Measurements from ENCODE around the gene NPR2. TPM values are rescaled to one million over a fixed set of nuclear protein-coding genes. Genes with fewer than 3 reads are reported as not detected.

Gene NPR2
- total RNA-seq, 1 experiment from 2014 or later: 18.8 TPM

DNA sequence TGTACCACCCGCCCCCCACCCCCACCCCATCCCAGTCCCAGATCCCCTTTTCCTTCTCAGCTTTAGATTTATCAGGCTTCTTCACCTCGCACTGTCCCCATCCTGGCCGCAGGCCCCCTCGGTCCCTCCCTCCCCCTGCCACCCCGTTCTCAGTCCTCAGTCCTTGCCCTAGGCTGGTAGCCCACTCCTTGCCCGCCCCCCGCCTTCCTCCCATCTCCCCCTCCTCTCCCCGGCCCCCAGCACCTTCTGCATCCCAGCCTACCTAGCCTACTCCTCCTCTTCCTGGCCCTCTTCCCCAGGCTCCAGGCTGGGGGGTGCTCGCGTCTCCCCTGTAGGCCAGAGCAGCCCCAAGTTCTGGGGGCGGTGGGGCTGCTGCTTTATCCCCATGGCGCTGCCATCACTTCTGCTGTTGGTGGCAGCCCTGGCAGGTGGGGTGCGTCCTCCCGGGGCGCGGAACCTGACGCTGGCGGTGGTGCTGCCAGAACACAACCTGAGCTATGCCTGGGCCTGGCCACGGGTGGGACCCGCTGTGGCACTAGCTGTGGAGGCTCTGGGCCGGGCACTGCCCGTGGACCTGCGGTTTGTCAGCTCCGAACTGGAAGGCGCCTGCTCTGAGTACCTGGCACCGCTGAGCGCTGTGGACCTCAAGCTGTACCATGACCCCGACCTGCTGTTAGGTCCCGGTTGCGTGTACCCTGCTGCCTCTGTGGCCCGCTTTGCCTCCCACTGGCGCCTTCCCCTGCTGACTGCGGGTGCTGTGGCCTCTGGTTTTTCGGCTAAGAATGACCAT, 828 bp downstream of the NPR2 start:
- Histone ChIP-seq H4K20me1 (ENCODE audit: insufficient read depth) (no peaks in the 10 kb centered on the region), H3K4me1 (ENCODE audit: control insufficient read depth in 1 of 2, insufficient read depth in 2 of 2, low read length in 2 of 2) (peaks cover 0 to 11% of the 10 kb centered on the region in 2 experiments; a peak in 1 of 4 replicates), H3K4me2 (ENCODE audit: low read length) (no peak overlapping the region), H3K36me3 (ENCODE audit: control insufficient read depth in 1 of 2, insufficient read depth in 2 of 2, low read length in 2 of 2) (0 out of 4 replicates have a peak, but pooled peaks cover 0 to 4% of the 10 kb centered on the region in 2 experiments), H3K27me3 (ENCODE audit: insufficient read depth, low read length) (no peaks in the 10 kb centered on the region), H3K9ac (ENCODE audit: low read length) (no peak overlapping the region), H2AFZ (ENCODE audit: low read depth, low read length, poor library complexity, severe bottlenecking) (no peak overlapping the region), H3K9me2 (ENCODE audit: insufficient read depth) (no peaks in the 10 kb centered on the region), H3K79me2 (ENCODE audit: insufficient read depth, low read length) (no peaks in the 10 kb centered on the region), H3K9me3 (ENCODE audit: control insufficient read depth in 1 of 2, insufficient read depth in 1 of 2, low read depth in 1 of 2, low read length in 2 of 2) (no peaks in the 10 kb centered on the region), H3K27ac (ENCODE audit: low read depth, low read length) (no peak overlapping the region), H3K4me3 (replicated peaks in 1 of 2; ENCODE audit: low read depth in 1 of 2, low read length in 2 of 2) (no peak overlapping the region)
- BruUV-seq (replicated peaks): no TSS peak
- intact Hi-C loops (cut with micrococcal nuclease): no loop called here
- no peak for ATAC-seq
- RAD21 ChIA-PET (ENCODE audit: low non-redundant PET in 1 of 2, low total read pairs in 2 of 2, uncharacterized antibody in 2 of 2, unreplicated experiment in 2 of 2): no interaction called here
- no peak for TF ChIP-seq JUND (IDR thresholded peaks at IDR 0.05)
- no peak for TF ChIP-seq POLR2A (IDR thresholded peaks at IDR 0.05; ENCODE audit: borderline replicate concordance, extremely low read depth, insufficient read depth, insufficient read length)
- TF ChIP-seq EZH2 (IDR thresholded peaks at IDR 0.05): no peak
- no peak for TF ChIP-seq SRF (IDR thresholded peaks at IDR 0.05; ENCODE audit: low read depth)
- TF ChIP-seq RAD21 (IDR thresholded peaks at IDR 0.05; ENCODE audit: low read depth): no peak
- no peak for TF ChIP-seq ZNF274 (IDR thresholded peaks at IDR 0.05; ENCODE audit: low read depth, low read length)
- no peak for TF ChIP-seq YY1 (IDR thresholded peaks at IDR 0.05; ENCODE audit: extremely low read depth, insufficient replicate concordance, low read depth, low read length)
- no peak for TF ChIP-seq ELF1 (IDR thresholded peaks at IDR 0.05; ENCODE audit: borderline replicate concordance, low read depth)
- TF ChIP-seq, protein P1, sequence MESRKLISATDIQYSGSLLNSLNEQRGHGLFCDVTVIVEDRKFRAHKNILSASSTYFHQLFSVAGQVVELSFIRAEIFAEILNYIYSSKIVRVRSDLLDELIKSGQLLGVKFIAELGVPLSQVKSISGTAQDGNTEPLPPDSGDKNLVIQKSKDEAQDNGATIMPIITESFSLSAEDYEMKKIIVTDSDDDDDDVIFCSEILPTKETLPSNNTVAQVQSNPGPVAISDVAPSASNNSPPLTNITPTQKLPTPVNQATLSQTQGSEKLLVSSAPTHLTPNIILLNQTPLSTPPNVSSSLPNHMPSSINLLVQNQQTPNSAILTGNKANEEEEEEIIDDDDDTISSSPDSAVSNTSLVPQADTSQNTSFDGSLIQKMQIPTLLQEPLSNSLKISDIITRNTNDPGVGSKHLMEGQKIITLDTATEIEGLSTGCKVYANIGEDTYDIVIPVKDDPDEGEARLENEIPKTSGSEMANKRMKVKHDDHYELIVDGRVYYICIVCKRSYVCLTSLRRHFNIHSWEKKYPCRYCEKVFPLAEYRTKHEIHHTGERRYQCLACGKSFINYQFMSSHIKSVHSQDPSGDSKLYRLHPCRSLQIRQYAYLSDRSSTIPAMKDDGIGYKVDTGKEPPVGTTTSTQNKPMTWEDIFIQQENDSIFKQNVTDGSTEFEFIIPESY (IDR thresholded peaks at IDR 0.05; ENCODE audit: extremely low read depth, insufficient replicate concordance, low read length): no peak
- TF ChIP-seq EZH2phosphoT487 (IDR thresholded peaks at IDR 0.05; ENCODE audit: borderline replicate concordance): no peak
- TF ChIP-seq, protein P2, sequence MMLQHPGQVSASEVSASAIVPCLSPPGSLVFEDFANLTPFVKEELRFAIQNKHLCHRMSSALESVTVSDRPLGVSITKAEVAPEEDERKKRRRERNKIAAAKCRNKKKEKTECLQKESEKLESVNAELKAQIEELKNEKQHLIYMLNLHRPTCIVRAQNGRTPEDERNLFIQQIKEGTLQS (IDR thresholded peaks at IDR 0.05): no peak
- TF ChIP-seq, protein P3, sequence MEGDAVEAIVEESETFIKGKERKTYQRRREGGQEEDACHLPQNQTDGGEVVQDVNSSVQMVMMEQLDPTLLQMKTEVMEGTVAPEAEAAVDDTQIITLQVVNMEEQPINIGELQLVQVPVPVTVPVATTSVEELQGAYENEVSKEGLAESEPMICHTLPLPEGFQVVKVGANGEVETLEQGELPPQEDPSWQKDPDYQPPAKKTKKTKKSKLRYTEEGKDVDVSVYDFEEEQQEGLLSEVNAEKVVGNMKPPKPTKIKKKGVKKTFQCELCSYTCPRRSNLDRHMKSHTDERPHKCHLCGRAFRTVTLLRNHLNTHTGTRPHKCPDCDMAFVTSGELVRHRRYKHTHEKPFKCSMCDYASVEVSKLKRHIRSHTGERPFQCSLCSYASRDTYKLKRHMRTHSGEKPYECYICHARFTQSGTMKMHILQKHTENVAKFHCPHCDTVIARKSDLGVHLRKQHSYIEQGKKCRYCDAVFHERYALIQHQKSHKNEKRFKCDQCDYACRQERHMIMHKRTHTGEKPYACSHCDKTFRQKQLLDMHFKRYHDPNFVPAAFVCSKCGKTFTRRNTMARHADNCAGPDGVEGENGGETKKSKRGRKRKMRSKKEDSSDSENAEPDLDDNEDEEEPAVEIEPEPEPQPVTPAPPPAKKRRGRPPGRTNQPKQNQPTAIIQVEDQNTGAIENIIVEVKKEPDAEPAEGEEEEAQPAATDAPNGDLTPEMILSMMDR (IDR thresholded peaks at IDR 0.05 in 2 of 3, conservative IDR thresholded peaks at IDR 0.05 in 1 of 3; ENCODE audit: borderline replicate concordance in 1 of 3, insufficient read depth in 1 of 3, low read depth in 2 of 3, low read length in 2 of 3): no peak
- TF ChIP-seq EGR1 (IDR thresholded peaks at IDR 0.05; ENCODE audit: low read depth): no peak
- TF ChIP-seq, protein P4, sequence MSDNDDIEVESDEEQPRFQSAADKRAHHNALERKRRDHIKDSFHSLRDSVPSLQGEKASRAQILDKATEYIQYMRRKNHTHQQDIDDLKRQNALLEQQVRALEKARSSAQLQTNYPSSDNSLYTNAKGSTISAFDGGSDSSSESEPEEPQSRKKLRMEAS (IDR thresholded peaks at IDR 0.05): no peak
- TF ChIP-seq POLR2AphosphoS5 (IDR thresholded peaks at IDR 0.05; ENCODE audit: low read depth, low read length): no peak
- TF ChIP-seq ZFX (IDR thresholded peaks at IDR 0.05): no peak
- CTCF ChIA-PET: interaction anchor here (1.2 to 1.9 kb wide), 2 partner anchors 34 to 119 kb away, joined by 3 to 6 read pairs; no protein-coding TSS in a partner anchor
- DNase-seq (ENCODE audit: low read depth, low spot score): no peak
- POLR2A ChIA-PET: no interaction called here
